ENCODE measurements around the gene DNAH9. TPM values are rescaled to one million over a fixed set of nuclear protein-coding genes. Genes with fewer than 3 reads are reported as not detected.

The DNAH9 gene
- total RNA-seq, 2 donors from 2014 or later, result not detected

- TF ChIP-seq, protein P1, sequence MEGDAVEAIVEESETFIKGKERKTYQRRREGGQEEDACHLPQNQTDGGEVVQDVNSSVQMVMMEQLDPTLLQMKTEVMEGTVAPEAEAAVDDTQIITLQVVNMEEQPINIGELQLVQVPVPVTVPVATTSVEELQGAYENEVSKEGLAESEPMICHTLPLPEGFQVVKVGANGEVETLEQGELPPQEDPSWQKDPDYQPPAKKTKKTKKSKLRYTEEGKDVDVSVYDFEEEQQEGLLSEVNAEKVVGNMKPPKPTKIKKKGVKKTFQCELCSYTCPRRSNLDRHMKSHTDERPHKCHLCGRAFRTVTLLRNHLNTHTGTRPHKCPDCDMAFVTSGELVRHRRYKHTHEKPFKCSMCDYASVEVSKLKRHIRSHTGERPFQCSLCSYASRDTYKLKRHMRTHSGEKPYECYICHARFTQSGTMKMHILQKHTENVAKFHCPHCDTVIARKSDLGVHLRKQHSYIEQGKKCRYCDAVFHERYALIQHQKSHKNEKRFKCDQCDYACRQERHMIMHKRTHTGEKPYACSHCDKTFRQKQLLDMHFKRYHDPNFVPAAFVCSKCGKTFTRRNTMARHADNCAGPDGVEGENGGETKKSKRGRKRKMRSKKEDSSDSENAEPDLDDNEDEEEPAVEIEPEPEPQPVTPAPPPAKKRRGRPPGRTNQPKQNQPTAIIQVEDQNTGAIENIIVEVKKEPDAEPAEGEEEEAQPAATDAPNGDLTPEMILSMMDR (IDR thresholded peaks at IDR 0.05), result no peak
- H3K4me3 ChIP-seq, result no peak overlapping the region
- no peaks in the 10 kb centered on the region for H3K27me3 ChIP-seq (replicated peaks; ENCODE audit: insufficient read depth)
- no peaks in the 10 kb centered on the region for H3K36me3 ChIP-seq
- H3K27ac ChIP-seq, result no peak overlapping the region
- no peak for ATAC-seq (ENCODE audit: insufficient number of reproducible peaks, low FRiP score, low read depth)
- peaks cover 0 to 6% of the 10 kb centered on the region in 2 donors for H3K4me1 ChIP-seq (ENCODE audit: control insufficient read depth in 1 of 2, low read depth in 2 of 2)
- no peak for DNase-seq (ENCODE audit: low spot score)
- no peaks in the 10 kb centered on the region for H3K9me3 ChIP-seq
Measured at GRCh38 chr17:11999696-12000095, 401.4 kb downstream of the DNAH9 start.

GRCh38 chr17:12007466-12007865, 409.2 kb downstream of the DNAH9 start:
- H3K4me1 ChIP-seq (ENCODE audit: control insufficient read depth in 1 of 2, low read depth in 2 of 2), result no peaks in the 10 kb centered on the region
- TF ChIP-seq, protein P1 (IDR thresholded peaks at IDR 0.05), result no peak
- DNase-seq (ENCODE audit: low spot score), result no peak
- H3K27me3 ChIP-seq (replicated peaks; ENCODE audit: insufficient read depth), result no peaks in the 10 kb centered on the region
- no peaks in the 10 kb centered on the region for H3K36me3 ChIP-seq
- no peak overlapping the region for H3K27ac ChIP-seq
- H3K9me3 ChIP-seq, result no peaks in the 10 kb centered on the region
- ATAC-seq (ENCODE audit: insufficient number of reproducible peaks, low FRiP score, low read depth), result no peak
- H3K4me3 ChIP-seq, result no peak overlapping the region
